ENCODE results near the gene RAB37.

DNA sequence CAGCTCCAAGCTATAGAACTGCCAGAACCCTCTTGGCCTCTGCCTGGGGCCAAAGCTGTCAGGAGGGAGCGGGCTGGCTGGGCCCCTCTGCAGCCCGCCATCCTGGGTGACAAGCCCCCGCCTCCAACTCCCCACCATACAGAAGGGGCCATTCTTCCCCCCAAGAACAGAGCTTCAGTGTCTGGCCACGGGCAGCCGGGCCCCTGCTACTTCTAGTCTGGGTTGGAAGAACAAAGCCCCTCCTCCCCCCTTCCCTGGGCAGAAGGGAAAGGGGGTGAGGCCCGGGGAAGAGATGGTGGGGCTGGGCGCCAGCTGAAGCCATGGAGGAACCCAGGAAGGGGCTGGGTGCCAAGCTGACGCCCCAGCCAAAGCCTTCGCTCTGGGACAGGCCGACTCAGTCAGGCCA, 30.1 kb downstream of the RAB37 start:
- TF ChIP-seq, protein P1, sequence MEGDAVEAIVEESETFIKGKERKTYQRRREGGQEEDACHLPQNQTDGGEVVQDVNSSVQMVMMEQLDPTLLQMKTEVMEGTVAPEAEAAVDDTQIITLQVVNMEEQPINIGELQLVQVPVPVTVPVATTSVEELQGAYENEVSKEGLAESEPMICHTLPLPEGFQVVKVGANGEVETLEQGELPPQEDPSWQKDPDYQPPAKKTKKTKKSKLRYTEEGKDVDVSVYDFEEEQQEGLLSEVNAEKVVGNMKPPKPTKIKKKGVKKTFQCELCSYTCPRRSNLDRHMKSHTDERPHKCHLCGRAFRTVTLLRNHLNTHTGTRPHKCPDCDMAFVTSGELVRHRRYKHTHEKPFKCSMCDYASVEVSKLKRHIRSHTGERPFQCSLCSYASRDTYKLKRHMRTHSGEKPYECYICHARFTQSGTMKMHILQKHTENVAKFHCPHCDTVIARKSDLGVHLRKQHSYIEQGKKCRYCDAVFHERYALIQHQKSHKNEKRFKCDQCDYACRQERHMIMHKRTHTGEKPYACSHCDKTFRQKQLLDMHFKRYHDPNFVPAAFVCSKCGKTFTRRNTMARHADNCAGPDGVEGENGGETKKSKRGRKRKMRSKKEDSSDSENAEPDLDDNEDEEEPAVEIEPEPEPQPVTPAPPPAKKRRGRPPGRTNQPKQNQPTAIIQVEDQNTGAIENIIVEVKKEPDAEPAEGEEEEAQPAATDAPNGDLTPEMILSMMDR (conservative IDR thresholded peaks at IDR 0.05): no peak
- no peak for TF ChIP-seq ZFX (IDR thresholded peaks at IDR 0.05)

All from C4-2B (cell line).